NCI-H1694 (cell line): ENCODE measurements around the gene SLC15A4.

Experiments used
- DNase-seq: peaks from one replicate; lab custom pipeline; 2025; lab: John Stamatoyannopoulos, UW

The SLC15A4 gene

GRCh38 chr12:128754275-128754674 is 69.5 kb downstream of the SLC15A4 start:
- DNase-seq: no peak

- no peak for DNase-seq
These were observed 70.3 kb downstream of the SLC15A4 start for GRCh38 chr12:128753438-128753837.

GRCh38 chr12:128752386-128752785 is 71.4 kb downstream of the SLC15A4 start:
- no peak for DNase-seq

GRCh38 chr12:128747441-128747840 is 76.3 kb downstream of the SLC15A4 start:
- DNase-seq: no peak

- DNase-seq: no peak
These were observed 77.7 kb downstream of the SLC15A4 start for GRCh38 chr12:128745772-128746689.

- DNase-seq: no peak
These were observed 79.8 kb downstream of the SLC15A4 start for GRCh38 chr12:128743916-128744315.
